ENCODE results near the gene PPP2R2C. TPM values are rescaled to one million over a fixed set of nuclear protein-coding genes. Genes with fewer than 3 reads are reported as not detected.

PPP2R2C gene
- polyA plus RNA-seq, 1 donor from 2014 or later: 34.4 TPM

DNA sequence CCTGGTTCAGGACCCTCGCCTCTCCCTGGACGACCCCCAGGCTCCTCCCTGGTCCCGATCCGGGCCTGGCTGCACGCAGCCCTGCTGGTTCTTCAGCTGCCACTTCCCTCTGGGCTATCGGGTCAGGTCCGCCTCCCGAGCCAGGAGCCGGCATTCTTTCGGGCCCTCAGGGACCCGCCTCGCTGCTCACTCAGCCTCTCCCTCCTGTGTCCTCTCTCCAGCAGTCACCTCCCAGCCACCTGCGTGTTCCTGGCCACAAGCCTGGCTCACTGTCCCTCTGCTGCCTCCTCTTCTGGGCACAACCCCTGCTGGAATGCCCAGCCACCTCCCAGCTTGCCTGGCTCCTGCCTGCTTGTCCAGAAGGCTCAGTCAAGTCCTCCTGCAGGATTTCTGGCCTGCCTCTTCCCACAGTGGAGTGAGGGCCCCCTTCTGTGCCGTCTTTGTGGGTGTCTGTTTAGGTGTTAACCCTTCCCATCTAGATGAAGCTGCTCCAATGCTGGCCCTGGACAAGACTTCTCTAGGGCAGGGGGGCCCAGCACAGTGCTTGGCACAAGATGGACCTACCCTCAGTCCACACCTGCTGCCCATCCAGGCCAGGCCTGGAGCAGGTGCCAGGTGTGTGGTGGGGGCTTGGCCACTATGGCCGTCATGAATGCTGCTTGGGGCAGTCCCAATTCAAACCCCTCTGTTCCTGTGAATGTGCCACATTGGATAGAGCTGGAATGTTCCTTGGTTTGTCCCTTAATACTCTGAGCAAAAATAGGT, 200.5 kb downstream of the PPP2R2C start:
- TF ChIP-seq, protein P1, sequence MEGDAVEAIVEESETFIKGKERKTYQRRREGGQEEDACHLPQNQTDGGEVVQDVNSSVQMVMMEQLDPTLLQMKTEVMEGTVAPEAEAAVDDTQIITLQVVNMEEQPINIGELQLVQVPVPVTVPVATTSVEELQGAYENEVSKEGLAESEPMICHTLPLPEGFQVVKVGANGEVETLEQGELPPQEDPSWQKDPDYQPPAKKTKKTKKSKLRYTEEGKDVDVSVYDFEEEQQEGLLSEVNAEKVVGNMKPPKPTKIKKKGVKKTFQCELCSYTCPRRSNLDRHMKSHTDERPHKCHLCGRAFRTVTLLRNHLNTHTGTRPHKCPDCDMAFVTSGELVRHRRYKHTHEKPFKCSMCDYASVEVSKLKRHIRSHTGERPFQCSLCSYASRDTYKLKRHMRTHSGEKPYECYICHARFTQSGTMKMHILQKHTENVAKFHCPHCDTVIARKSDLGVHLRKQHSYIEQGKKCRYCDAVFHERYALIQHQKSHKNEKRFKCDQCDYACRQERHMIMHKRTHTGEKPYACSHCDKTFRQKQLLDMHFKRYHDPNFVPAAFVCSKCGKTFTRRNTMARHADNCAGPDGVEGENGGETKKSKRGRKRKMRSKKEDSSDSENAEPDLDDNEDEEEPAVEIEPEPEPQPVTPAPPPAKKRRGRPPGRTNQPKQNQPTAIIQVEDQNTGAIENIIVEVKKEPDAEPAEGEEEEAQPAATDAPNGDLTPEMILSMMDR (IDR thresholded peaks at IDR 0.05; ENCODE audit: poor library complexity, severe bottlenecking): no peak
- TF ChIP-seq TAF1 (IDR thresholded peaks at IDR 0.05; ENCODE audit: low read depth): no peak
- no peaks in the 10 kb centered on the region for H3K79me2 ChIP-seq (replicated peaks; ENCODE audit: insufficient read depth, low read length)
- no peaks in the 10 kb centered on the region for H3K9me2 ChIP-seq (ENCODE audit: insufficient read depth, low read length)
- no peak overlapping the region for H3K27ac ChIP-seq (ENCODE audit: low read length)
- no peak overlapping the region for H3K4me3 ChIP-seq (ENCODE audit: low read length)
- no peaks in the 10 kb centered on the region for H3K9me3 ChIP-seq (ENCODE audit: low read length)
- H3K27me3 ChIP-seq (ENCODE audit: insufficient read depth, low read depth, low read length): no peaks in the 10 kb centered on the region
- no peaks in the 10 kb centered on the region for H3K36me3 ChIP-seq (ENCODE audit: insufficient read depth, low read length)
- no peak overlapping the region for H2AFZ ChIP-seq (ENCODE audit: low read depth, low read length)
- no peak overlapping the region for H3K4me2 ChIP-seq (ENCODE audit: low read length)
- no peaks in the 10 kb centered on the region for H4K20me1 ChIP-seq (ENCODE audit: insufficient read depth)
- H3K9ac ChIP-seq (ENCODE audit: low read length): no peak overlapping the region
- H3F3A ChIP-seq (ENCODE audit: insufficient read depth, low read length, poor library complexity, severe bottlenecking): no peaks in the 10 kb centered on the region

- no peak for TF ChIP-seq REST (IDR thresholded peaks at IDR 0.05; ENCODE audit: borderline replicate concordance)
- no peak overlapping the region for H3K27ac ChIP-seq (ENCODE audit: low read length)
- H3K27me3 ChIP-seq (ENCODE audit: insufficient read depth, low read depth, low read length): no peaks in the 10 kb centered on the region
- no peaks in the 10 kb centered on the region for H3K36me3 ChIP-seq (ENCODE audit: insufficient read depth, low read length)
- no peak overlapping the region for H2AFZ ChIP-seq (ENCODE audit: low read depth, low read length)
- H3F3A ChIP-seq (ENCODE audit: insufficient read depth, low read length, poor library complexity, severe bottlenecking): no peaks in the 10 kb centered on the region
- H3K4me2 ChIP-seq (ENCODE audit: low read length): no peak overlapping the region
- no peaks in the 10 kb centered on the region for H4K20me1 ChIP-seq (ENCODE audit: insufficient read depth)
- no peaks in the 10 kb centered on the region for H3K9me2 ChIP-seq (ENCODE audit: insufficient read depth, low read length)
- no peak overlapping the region for H3K9ac ChIP-seq (ENCODE audit: low read length)
- no peaks in the 10 kb centered on the region for H3K79me2 ChIP-seq (replicated peaks; ENCODE audit: insufficient read depth, low read length)
- no peak overlapping the region for H3K4me3 ChIP-seq (ENCODE audit: low read length)
- H3K9me3 ChIP-seq (ENCODE audit: low read length): no peaks in the 10 kb centered on the region
Measured at GRCh38 chr4:6271206-6271605, 201.2 kb downstream of the PPP2R2C start.

- Histone ChIP-seq H2AFZ (ENCODE audit: low read depth, low read length) (no peak overlapping the region), H3K9ac (ENCODE audit: low read length) (peak overlapping the region; percentile 66)
- TF ChIP-seq POLR2AphosphoS5 (IDR thresholded peaks at IDR 0.05): no peak
- TF ChIP-seq EP300 (conservative IDR thresholded peaks at IDR 0.05; ENCODE audit: poor library complexity, severe bottlenecking): no peak
- no peak for TF ChIP-seq REST (IDR thresholded peaks at IDR 0.05; ENCODE audit: borderline replicate concordance)
- no peak for TF ChIP-seq RAD21 (conservative IDR thresholded peaks at IDR 0.05)
- no peak for TF ChIP-seq EZH2 (IDR thresholded peaks at IDR 0.05; ENCODE audit: borderline replicate concordance, insufficient read depth, low read length, poor library complexity, severe bottlenecking)
- TF ChIP-seq, protein P1 (IDR thresholded peaks at IDR 0.05; ENCODE audit: poor library complexity, severe bottlenecking): no peak
- no peak for TF ChIP-seq TAF1 (IDR thresholded peaks at IDR 0.05; ENCODE audit: low read depth)
- TF ChIP-seq MXI1 (conservative IDR thresholded peaks at IDR 0.05; ENCODE audit: poor library complexity, severe bottlenecking): no peak
- TF ChIP-seq SMC3 (conservative IDR thresholded peaks at IDR 0.05; ENCODE audit: poor library complexity): no peak
Measured at GRCh38 chr4:6270636-6271121, 201.7 kb downstream of the PPP2R2C start.

More at GRCh38 chr4:6270636-6271121, 201.7 kb downstream of the PPP2R2C start:
- H3K27ac ChIP-seq (ENCODE audit: low read length): no peak overlapping the region
- no peaks in the 10 kb centered on the region for H3K79me2 ChIP-seq (replicated peaks; ENCODE audit: insufficient read depth, low read length)
- no peaks in the 10 kb centered on the region for H3F3A ChIP-seq (ENCODE audit: insufficient read depth, low read length, poor library complexity, severe bottlenecking)
- peak overlapping the region; percentile 96 for H3K4me3 ChIP-seq (ENCODE audit: low read length)
- no peaks in the 10 kb centered on the region for H3K9me2 ChIP-seq (ENCODE audit: insufficient read depth, low read length)
- no peaks in the 10 kb centered on the region for H3K9me3 ChIP-seq (ENCODE audit: low read length)
- H4K20me1 ChIP-seq (ENCODE audit: insufficient read depth): no peaks in the 10 kb centered on the region
- no peaks in the 10 kb centered on the region for H3K27me3 ChIP-seq (ENCODE audit: insufficient read depth, low read depth, low read length)
- no peak overlapping the region for H3K4me2 ChIP-seq (ENCODE audit: low read length)
- H3K36me3 ChIP-seq (ENCODE audit: insufficient read depth, low read length): no peaks in the 10 kb centered on the region
